GM19452 (cell line): ENCODE data around the gene MYF5.

Source experiments
- ATAC-seq: cut with Tn5 transposase; IDR thresholded peaks from one replicate; pipeline ENCODE4 v1.9.1; 2021; ENCODE audit not compliant: unreplicated experiment

The MYF5 gene

DNA sequence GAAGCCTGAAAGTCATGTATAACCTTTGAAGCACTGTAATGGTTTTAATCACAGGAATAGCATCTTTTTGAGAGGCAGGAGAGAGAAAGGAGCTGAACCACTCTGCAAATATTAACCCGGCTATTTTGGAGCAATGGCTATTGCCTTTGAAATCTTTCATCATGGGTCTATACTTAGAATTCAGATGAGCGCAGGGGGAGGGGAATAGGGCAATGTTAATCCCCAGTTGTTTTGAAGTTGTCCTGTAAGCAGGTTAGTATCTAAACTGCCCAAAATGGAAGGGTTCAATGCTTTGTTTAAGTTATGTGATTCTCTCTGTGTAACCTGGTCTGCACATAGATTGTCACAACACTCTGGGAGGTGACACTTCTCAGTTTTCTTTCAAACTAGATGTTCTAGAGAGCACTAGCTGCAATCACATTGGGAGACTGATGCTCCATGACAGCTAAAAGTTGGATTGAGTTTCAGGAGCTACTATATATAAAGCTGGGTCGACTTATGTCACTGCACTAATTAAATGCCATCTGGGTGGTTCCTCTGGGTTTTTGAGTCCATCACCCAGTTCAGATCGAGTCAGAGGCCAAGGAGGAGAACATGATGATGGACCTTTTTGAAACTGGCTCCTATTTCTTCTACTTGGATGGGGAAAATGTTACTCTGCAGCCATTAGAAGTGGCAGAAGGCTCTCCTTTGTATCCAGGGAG is 9.4 kb upstream of the MYF5 start, which contains the start of gene MYF6:
Gene MYF6, plus strand, starts transcription at position 509 of the 704 bp plus-strand sequence. Its CDS starts 86 bp downstream, at position 595.
- ATAC-seq = no peak

DNA sequence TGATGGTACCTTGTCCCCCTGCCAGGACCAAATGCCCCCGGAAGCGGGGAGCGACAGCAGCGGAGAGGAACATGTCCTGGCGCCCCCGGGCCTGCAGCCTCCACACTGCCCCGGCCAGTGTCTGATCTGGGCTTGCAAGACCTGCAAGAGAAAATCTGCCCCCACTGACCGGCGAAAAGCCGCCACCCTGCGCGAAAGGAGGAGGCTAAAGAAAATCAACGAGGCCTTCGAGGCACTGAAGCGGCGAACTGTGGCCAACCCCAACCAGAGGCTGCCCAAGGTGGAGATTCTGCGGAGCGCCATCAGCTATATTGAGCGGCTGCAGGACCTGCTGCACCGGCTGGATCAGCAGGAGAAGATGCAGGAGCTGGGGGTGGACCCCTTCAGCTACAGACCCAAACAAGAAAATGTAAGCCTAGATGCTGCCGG is 8.9 kb upstream of the MYF5 start:
- ATAC-seq = no peak

DNA sequence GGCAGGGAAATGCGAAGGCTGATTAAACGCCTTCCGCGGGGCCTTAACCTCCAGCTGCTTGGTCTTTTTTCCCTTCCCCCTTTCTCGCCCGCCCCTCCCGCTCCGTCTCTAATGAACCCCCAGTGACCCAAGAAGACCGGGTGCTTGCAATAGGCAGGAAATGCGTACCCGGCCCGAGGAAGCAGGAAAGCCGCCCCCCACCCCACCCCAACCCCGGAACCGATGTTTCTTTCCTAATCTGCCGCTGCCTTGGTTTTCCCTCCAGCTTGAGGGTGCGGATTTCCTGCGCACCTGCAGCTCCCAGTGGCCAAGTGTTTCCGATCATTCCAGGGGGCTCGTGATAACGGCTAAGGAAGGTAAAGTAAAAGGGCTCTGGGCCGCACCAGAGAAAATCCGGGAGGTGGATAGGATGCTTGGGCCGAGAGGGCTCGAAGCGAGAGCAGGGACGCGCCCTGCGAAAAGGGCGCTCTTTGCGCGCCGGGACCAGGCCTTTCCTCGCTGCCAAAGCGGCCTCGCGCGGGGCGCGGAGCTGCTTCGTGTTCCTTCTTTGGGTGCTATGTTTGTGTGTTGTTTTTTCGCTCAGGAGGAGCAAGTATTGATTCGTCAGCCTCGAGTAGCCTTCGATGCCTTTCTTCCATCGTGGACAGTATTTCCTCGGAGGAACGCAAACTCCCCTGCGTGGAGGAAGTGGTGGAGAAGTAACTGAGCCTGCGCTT is 8.3 kb upstream of the MYF5 start:
- no peak for ATAC-seq

DNA sequence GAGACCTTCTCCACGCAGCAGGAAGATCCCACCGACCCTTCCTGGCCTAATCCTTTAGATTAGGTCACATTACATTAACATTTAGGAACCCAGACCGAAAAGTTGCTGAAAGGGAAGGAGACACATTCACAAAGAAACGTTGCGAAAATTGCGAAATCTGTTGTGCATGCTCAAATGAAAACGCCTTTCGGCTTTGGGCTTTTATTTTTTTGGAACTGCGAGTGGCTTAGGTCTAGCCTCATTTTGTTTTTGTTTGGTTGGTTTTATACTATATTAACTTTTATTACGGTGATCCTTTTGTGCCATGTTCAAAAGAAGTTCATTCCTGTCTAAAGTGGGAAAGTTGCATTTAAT is 7.8 kb upstream of the MYF5 start:
- no peak for ATAC-seq

DNA sequence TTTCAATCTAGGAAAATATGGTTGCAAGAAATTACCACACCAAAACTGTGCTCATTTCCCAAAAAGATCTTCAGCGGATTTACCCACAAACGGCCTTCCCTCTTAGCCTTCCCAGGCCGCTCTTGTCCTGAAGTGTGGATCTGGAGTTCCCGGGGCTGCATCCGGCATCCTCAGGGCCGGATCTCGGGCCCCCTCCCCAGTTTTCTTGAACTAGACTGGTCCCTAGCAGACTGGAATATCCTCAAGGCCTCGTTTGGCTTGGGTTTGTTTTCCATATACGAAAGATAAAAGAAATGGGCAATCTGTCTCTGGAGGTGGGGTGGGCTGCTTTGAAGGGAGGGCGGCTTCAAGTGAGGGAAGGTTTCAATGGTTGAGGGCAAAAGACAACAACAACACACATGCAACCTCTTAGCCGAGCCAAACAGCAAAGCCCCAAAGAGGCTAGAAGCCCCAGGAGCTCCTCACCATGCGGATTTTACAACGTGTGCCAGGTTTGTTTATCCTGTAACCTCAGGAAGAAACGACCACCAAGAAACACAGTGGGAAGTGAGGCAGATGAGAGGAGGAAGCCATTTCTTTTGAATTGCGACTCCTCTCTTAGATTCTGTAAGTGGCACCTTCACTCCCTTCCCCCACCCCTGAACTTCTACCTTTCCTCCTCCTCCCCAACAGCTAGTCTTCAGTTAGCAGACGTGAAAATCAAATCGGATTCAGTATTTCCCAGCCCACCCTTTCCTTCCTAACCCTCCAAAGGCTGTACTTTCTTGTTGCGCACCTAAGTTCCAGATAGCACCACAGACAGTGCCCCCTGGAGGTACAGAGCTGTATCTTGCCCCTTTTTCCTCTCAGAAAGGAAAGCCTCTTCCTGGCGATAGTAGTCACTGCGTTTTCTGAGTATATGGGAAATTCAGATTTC is 6.6 kb upstream of the MYF5 start:
- ATAC-seq = peak; percentile 65

DNA sequence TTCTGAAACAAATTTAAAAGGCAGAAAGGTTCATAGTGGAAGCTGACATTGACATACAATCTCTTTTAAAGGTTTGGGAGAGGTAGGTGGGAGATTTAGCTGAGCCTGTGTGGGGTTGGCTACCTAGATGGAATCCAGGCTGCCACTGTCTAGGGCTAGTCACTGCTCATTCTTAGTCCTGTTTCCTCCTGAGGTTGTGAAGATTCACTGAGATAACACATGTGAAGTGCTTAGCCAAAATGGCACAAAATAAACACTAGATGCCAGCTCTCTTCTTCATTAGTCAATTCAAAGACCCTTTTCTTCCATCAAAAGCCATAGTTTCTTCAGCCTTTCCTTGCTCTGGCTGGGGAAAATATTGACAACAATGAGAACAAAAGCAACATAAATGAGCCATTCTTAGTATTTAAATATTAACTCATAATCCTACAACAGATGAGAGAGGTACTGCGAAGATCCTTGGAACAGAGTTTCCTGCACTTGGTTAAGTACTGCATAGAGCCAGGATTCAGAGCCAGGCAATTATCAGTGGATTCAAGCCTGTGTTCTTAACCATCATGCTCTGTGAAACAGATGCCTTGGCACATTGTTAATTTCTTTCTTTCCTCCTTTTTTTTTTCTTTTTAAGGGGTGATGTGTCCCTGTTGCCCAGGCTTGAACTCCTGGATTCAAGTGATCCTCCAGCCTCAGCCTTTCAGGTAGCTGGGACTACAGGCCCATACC is 5.8 kb upstream of the MYF5 start:
- ATAC-seq = peak; percentile 25

DNA sequence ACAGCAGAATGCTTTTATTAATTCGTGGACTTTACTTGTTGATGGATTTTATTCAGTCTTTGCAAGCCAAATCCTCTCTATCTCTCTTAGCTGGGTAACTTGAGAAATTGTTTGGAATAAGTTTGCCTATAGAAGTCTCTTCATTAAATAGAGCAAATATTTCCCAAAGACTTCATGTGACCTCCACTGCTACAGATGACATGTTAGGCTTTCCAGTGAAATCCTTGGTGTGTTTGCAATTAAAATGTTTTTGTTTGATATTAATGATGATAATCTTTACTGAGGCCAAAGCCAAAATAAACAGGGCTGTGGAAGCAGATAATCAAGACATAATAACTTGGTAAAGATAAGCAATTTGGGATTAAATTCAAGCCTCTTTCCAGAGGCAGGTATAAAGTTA is 4.8 kb upstream of the MYF5 start:
- no peak for ATAC-seq

DNA sequence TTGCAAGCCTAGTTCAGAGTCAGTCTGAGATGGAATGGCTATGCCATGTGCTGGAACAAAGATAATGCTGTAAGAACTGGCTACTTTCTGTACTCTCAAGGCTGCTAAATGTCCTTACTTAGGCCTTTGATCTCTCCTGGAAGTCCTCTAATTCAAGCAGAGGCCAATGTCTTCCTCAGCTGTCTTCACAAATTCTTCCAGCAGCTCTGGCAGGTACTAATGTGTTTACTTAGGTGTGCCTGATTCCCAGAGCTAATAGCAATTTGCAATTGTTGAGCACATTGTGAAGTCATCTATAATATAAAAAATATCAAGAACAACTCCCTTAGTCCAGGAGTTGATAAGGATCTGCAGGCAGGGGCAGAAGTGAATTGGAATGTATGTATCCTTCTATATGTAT is 3.8 kb upstream of the MYF5 start:
- no peak for ATAC-seq

DNA sequence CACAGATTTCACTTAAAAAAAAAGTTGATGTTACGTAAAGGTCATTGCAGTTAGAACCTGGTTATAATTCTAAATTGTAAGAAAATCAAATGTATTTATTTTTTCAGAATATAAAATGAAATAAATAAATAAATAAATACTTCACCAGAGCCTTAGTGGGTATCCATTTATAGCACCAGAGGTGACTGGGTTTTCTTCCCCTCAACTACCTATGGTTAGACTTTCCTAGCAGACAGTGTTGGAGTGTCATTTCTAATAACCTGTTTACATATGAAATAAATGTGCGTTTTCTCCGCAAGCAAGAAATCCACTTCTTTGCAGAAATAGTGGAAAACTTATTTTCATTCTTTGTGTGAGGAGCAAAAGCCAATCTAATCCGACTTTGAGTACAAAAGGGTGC is 3.3 kb upstream of the MYF5 start:
- no peak for ATAC-seq

DNA sequence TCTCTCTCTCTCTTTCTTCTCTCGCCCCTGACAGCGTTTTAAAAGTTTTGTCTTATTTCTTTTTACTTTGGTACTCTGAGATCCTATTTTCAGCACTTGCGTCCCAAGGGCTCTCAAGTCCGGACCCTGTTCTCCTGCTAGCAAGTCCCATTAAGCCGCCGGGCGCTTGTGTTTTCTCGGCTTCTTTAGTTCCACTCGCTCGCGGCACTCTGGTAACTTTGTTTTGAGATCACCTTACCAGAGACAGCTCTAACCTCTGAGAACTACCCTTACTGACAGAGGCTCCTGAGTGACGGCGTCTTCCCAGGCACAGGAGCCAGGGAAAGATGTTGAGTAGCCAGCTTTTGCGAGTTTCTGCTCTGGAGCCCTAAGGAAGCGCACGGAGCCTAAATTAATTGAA is 2.7 kb upstream of the MYF5 start:
- ATAC-seq = no peak

DNA sequence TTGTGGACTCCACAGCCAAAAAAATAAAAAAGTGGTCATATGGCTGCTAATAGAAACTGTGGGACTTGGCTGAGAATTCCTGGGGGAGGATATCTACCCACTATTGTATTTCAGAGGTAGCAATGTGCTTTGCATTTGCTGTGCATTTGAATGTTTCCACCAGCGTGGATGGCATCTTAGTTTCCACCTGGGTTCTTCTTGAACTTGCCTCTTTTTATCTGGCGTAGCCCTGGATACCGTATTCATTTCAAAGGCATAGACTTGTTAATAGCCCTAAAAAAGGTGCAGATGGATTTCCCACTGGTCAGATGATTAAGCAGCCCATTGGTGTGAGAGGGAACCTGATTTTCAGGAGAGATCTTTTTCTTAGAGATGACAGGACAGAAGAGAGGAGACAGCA is 1.9 kb upstream of the MYF5 start:
- ATAC-seq = no peak

DNA sequence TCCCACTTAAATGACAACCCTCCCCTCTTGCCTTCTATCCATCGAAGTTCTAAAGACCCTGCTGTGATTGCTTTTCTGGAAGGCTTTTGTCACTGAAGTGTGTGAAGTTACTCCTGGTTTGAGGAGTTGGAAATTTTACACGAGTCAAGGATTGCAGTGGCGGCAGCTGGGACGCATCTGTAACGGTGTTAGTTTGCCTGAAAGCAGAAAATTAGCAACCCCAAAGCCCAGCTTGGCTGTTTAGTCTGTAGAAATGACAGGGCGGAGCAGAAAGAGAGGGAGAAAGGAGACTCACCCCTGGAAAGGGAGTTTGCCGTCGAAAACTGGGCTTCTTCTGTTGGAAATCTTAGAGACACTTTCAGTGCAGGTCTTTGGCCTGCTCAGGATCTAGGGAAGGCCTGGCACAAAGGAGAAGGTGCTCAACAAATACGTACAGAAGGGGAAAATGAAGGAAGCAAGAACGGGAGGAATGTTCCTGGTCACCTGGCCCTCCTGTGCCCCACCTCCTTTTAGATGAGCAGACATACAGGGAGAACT is 931 bp upstream of the MYF5 start:
- no peak for ATAC-seq

DNA sequence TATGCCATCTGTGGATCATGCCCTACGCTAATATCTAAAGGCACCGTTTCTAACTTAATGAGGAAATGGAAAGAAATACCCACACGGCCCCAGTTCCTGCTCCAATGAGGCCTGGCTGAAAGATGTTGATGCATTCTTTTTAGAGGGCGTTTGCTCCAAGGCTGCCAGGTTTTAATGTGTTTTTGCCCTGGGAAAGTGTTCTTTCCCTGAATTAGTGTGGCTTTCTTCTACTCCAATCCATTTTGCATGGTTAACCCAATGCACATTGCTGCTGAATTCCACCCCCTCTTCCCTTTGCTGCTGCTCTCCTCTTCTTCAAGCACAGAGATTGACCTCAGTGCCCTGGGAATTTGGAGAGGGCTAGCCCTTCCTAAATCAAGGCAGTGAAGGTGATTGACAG is 1.1 kb downstream of the MYF5 start:
- no peak for ATAC-seq

DNA sequence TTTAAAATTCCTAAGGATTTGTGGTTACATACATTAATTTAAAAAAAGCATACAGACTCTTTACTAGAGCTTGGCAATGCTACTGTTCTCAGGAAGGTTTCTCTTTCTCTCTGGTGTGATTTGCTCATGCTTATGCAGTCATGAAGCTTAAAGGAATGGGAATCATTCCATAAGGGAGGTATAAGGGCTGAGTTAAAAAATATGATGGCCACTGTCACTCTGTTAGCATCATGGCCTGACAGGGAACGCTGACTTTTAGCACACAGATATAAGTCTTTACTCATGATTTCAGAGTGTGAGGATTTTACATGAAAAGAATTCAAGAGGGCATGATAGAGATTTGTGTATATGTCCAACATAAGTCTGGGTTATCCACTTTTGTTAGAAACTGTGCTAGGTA is 3.8 kb downstream of the MYF5 start:
- no peak for ATAC-seq

DNA sequence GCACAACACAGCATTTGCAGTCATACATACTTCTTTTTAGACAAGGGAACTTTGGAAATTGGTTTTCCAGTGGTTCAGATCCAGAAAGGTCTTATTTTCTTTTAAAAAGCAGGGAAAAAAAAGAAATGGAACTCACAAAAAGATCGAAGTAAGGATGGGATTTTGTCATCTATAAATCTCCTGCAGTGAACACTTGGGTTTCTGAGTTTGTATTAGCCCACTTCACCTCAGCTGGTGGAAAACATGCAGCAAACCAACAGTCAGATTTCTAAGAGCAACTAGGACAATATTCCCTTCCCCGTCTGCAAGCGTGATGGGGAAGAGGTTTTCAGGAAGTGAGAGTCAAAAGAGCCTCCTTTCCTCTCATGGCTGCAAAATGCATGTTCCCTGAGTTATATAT is 4.6 kb downstream of the MYF5 start:
- no peak for ATAC-seq

DNA sequence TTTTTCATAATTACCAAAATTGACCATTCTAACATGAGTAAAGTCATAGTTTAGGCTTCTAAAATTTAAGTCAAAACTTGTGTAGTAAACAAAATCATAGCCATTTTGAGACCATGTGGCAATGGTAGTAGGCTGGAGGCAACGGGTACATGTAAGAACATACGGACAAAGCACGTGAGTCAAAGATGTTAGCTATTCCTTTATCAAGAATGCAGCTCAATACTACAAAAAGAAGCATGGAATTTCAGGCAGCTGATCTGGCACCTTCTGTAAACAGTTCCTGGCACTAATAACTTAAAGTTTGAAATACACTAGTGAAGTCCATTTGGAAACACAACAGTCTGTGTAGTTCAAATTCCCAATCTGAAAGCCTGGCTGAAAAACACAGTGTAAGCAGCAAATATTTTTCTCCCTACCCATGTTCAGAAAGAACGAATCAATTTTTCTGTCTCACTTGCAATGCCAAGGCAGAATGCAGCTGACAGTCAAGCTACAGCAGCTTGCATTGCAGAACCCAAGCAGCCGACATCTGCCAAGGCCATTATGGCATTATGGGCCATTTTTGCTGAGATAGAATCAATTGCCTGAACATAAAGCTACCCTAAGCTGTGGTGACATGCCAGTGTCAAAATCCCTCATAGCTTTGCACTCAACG is 29.3 kb downstream of the MYF5 start:
- no peak for ATAC-seq

DNA sequence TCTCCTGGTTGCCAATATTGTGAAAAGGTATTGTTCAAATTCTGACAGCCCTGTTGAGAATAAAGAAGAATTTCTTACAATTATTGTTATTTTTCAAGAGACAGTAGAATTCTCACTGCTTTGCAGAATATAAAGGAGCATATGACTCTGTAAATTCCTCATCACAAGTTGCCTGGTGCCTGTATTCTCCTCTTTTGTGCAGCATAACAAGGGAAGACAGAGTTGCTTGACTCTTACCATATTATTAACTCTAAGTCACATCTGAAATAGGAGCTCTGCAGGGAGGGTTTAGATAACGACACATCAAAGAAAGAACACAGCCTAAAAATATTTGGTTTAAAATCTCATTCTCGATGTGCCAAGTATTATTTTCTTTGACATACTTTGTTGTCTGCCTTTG is 31.1 kb downstream of the MYF5 start:
- no peak for ATAC-seq

DNA sequence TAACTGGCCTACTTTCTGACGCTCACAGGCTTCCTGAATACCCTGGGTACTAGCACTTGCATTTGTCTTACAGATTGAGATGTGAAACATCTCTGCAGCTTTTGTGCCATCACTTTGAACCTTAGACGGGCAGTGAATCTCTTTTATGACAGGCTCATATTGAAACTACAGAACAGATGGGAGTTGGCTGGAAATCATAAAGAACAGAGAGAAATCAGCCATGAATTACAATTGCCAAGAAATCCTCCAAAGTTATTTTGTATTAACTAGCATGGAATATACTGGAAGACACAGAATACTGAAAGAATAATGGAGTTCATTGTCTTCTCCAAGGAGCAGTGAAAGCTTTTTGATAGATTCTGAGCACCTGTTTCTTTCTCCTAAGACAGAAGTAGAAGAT is 32.7 kb downstream of the MYF5 start:
- ATAC-seq = no peak

DNA sequence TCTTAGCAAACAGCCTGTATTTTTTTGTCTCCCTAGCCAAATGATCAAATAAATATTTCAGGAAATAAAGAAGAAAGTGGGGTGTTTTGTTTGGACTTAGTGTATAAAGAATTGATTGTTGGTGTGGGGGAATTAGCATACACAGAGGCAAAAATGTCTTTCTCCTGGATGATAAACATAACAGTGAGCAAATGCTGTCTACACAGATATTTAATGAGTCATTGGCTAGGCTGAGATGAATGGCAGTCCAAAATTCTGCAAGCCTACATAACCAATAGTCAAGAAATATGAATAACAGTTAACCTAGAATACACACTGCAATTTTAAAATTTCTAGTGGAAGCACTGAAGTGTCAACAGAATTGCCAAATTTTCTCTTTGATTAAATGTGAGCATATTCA is 35.8 kb downstream of the MYF5 start:
- ATAC-seq = no peak

DNA sequence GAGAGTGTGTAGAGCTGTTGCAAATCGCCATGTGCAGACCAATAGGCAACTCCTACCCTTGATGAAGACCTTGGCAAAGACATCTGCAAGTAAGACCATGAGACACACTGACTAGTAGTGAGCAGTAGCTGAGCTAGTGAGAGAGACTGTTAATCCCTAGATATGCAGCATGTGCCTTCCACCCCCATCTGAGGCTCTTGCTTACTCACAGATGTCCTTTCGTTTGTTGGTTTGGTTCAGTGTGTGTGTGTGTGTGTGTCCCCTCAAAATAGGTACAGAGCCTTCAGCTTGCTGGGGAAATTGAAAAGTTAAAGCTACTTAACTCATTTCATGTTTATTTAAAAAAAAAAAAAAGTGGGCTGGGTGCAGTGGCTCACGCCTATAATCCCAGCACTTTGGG is 37.6 kb downstream of the MYF5 start:
- no peak for ATAC-seq
